DMS79 treated with DMSO at 0.1 percent for 48 hours (cell line): ENCODE results near the gene RNMT.
"Not testable (repeated sequence)": the region's sequence is repeated elsewhere in the genome, so short reads cannot be mapped to it uniquely, and the experiment has no call there.

Experiments
- DNase-seq: peaks from one replicate; lab custom pipeline; 2025; lab: John Stamatoyannopoulos, UW

The RNMT gene

DNA sequence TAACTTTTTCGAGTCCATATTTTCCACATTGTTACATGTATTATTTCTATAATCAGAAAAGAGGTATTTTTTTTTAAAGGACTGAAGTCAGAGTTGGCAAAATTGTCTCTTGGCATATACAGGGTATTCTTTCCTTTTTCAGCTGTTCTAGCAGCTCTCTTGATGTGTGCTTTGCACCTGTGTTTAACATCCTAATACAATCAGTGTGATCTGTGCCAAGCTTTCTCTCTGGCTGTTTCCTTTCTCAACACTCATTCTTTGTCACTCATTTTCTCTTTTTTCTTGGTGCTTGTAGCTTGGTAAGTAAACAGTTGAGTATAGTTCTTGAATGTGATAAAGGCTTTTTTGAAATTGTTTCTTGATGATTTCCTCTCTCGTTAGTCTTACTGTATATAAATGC lies 9.2 kb downstream of the RNMT start:
- no peak for DNase-seq

DNA sequence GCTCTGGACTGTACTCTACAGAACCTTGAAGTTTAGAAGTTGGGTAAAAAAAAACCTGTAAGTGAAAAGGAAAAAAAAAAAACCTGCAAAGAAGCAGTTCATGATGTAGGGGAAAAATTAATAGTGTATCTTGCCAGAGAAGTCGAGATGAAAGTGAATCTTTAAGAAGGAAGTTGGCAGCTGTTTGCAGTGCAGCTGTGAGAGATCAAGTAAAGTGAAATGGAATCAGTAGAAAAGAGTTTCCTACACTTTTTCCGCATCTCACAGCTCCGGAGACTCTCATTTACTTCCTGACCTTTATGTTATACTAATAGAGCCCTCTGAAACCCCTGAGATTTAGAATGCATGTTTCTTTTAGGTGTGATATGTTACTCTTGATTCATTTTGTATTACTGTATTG lies 19.2 kb downstream of the RNMT start:
- no peak for DNase-seq

DNA sequence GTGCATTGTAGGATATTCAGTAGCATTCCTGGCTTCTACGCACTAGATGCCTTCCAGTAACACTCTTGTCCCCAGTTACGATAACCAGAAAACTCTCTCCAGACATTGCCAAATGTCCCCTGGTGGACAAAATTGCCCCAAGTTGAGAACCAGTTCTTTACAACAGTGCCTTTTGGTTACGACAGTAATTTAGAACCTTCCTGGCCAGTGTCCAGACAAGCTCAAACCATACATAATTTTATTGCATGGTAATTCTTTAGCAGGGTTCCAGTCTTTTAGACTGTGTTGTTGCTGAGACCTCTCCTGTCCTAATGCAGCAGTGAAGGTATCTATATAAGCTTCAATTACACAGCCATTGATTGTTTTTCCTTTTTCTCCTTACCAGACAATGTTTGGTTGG lies 20.2 kb downstream of the RNMT start:
- DNase-seq: no peak

DNA sequence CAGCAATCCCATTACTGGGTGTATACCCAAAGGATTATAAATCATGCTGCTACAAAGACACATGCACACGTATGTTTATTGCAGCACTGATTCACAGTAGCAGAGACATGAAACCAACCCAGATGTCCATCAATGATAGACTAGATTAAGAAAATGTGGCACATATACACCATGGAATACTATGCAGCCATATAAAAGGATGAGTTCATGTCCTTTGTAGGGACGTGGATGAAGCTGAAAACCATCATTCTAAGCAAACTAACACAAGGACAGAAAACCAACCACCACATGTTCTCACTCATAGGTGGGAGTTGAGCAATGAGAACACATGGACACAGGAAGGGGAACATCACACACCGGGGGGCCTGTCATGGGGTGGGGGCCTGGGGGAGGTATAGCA lies 25.1 kb downstream of the RNMT start:
- not testable (repeated sequence) for DNase-seq

DNA sequence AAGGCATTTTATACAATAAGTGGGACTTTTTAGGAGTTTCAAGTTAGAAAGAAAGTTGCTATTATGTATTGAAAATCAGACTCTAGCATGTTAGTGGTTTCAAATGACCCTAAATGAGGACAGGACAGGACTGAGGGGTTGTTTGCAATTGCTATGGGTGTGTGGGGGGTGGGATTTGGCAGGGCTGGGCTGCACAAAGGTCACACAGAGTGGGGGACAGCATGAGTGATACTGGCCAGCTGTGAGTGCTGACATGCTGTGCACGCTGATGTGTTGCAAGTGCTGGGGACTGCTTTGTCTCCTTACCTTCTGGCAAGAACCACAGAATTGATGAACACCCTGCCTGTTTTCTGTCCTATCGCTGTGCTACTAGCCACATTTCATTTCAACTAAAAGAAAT lies 29.8 kb downstream of the RNMT start:
- DNase-seq: no peak

DNA sequence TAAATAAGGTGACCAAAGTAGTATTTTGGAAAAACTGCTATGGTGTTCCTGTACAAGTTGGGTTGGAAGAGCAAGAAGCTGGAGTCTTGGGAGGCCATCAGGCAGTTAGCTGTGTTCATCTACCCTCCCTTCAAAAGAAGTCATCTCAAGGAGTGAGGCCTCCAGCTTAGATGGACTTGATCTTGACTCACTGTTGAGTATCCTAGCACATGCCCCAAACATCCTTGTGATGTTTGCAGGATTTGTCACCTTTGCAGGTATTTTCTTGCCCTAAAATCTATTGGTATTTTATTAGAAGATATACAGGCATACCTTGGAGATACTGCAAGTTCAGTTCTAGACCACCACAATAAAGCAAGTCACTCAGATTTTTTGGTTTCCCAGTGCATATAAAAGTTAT lies 30.2 kb downstream of the RNMT start:
- DNase-seq: no peak

DNA sequence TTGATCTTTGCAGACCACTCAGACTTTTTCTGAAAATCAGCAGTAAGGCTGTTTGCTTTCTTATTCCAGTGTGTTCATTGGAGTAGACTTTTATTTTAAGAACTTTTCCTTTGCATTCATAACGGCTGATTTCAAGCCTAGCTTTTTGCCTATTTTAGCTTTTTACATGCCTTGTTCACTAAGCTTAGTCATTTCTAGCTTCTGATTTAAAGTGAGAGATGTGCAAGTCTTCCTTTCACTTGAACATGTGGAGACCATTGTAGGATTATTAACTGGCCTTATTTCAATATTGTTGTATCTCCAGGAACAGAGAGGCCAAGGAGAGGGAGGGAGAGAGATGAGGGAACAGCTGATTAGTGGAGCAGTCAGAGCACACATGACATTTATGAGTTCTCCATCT lies 32.1 kb downstream of the RNMT start:
- no peak for DNase-seq

DNA sequence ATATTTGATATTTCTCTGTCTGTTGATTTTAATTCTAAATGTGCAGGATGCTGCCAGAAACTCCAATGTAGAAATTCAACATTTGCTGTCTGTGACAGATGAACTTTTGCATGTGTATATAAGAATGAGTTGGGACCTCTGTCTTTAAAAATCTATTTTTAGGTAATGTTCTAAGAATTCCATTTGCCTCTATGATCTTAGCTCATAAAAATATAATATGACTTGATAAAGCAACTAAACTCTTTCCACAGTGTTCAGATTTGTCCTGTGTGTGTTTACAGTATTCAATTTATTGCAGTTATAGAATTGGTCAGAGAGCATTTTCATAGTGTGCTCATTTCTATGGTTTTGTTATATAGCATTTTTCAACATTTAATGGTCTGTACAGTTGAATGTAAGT lies 33.6 kb downstream of the RNMT start:
- no peak for DNase-seq

DNA sequence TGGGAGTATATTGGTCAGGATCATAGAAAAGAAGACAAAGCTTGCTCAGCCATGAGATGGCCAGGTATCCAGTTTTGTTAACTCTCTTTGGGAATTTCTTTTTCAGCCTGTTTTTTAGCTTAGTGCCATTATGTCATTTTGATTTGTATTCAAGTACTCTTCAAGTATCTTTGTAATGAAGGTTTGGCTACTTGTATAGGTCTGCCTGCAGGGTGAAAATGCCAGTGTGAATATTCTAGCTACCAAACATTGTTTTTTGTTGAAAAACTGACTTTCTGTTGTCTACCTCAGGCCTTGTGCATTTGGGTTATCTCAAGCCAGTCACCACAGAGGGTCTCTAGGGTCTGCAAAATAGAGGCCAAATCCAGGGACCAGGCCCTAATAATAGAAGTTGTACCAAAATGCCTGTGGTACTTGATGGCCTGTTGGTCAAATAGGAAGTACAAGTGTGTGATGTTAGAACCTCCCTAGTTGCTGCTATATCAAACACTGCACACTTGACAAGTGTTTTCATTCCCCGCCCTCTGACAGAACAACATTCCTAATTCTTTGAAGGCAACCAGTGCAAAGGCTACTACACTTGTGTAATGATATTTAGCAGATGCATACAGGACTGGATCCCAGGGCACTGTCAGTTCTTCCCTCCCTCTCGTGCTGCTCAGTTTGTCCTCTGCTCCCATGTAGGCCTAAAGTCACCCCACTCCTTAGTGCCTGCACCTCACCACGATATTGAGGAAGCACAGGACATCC lies 36.4 kb downstream of the RNMT start:
- DNase-seq: no peak

DNA sequence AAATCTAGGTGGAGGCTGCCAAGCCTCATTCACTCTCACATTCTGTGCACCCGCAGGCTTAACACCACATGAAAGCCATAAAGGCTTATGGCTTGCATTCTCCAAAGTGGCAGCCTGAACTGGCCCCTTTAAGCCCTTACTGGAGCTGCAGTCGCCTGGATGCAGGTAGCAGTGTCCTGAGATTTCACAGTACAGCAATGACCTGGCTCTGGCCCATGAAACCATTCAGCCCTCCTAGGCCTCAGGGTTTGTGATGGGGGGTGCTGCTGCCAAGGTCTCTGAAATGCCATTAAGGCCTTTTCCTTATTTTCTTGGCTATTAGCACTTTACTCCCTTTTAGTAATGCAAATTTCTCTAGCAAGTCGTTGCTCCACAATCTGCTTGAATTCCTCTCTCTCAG lies 48.6 kb downstream of the RNMT start:
- DNase-seq: no peak

DNA sequence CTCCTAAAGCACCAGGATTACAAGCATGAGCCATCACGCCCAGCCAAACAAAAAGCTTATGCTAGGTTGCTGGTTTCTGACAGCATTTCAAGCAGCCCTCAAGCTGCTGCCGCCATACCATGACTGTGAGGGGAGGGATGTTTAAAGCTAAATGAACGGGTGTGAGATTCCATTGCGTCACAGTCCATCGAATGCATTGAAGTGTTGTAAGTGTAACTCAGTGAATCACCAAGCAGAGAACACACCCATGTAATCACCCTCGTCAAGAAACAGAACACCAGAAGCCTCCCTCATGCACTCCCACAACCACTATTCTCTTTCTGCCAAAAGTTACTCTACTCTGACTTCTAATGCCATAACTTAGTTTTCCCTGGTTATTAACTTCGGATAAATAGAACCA lies 64.7 kb downstream of the RNMT start:
- no peak for DNase-seq

DNA sequence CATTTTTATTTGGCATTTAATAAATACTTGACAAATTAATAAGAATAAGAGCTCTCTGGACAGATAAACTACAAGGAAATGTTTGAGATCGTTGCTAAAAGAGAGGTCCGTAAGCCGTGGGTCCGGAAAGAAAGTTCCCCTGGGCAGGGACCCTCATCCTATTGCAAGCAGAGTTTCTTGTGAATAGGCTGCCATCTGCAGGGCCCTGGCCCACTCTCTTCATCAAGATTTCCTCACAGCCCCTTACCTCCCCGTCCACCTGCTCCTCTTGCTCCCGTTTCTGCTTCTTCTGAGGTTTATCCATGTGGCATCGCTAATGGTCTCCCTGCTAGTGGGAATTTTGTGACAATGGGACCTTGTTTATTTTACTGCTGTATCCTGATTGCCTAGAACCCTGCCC lies 67.3 kb downstream of the RNMT start:
- DNase-seq: no peak

DNA sequence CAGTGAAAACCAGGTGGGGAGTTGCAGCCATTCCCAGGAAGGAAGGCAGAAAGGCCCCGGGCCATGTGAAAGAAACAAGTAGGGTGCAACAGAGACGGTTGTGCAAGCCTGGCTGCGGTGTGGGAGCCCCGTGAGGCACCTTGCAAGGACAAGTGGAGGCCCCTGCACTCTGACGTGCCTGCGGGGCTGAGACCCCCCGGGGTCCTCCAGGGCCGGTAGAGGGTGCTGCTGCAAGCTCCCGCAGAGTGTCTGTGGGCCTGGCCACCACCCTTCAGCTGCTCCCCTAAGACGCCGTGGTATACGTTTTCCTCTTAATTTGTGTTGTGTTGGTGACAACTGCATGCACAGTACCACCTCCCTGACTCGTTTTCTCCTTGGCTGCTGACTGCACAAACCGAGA lies 70.0 kb downstream of the RNMT start:
- no peak for DNase-seq

DNA sequence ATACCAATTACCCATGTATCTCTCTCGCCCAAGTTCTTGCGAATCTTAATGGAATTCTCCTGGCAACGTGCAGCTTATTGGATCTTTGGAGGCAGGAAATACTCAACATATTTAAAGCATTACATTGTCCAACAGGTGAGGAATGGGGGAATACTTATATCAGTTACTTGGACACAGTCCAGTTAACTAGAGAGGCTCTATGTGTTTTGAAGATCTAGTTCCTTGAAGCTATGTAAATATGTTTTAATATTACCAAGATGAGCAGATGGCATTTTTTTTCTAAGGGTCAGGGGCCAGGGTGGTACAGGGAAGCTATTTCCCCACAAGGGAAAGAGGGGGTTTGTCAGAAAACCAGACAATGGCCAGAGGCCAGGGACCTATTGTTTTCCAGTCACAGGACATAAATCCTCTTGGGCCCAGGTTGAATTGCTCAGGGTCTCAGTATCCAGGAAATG lies 70.7 kb downstream of the RNMT start:
- peak; percentile 65 for DNase-seq

DNA sequence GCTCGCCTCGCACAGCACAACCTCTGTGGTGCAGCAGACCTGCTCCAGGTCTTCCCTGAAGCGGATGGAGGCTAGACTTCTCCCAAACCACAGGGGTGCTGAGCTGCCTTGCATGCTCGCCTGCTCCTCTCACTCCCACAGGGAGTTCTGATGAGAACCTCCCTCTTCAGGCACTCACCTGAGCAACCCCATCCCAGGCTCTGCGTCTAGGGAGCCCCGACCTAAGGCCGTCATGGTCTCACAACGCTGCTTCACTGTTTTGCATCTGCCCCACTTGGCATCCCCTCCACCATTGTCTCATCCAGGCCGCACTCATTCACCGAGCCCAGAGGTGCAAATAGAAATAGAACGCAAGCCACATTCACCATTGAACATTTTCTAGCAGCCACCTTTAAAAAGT lies 72.9 kb downstream of the RNMT start:
- DNase-seq: no peak

DNA sequence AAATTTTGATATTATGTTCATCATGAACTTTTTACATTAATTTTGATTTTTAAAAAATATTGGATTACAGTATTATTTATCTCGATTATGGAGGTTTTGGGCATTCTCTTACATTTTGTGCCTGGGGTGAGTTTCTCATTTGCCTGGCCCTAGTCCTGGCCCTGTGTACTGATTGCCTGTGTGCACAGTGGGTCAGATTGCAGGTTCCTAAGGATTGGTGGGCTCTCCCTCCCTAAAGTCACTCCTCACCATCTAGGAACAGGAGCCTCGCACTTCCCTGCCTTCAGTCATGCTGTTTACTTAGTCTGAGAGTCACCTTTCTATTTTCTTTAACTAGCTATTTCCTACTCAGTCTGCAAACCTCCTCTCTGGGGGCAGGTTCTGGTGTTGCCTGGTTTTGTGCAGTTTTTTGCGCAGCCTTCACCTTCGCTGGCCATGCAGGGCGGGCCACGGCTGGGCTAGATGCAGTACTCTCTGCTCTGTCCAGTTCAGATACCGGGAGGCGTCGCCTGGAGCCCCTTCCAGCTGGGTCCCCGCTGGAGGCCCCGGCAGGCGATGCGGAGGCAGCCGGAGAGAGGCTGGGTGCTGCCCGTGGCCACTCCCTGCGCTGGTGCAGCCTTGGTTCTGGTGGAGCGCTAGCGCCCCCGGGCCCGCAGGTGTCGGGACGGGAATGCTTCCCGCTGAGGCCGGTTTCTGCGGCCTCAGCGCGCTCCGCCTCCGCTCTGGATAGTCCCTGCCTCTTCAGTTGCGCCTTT lies 74.2 kb downstream of the RNMT start:
- peak; percentile 79 for DNase-seq

DNA sequence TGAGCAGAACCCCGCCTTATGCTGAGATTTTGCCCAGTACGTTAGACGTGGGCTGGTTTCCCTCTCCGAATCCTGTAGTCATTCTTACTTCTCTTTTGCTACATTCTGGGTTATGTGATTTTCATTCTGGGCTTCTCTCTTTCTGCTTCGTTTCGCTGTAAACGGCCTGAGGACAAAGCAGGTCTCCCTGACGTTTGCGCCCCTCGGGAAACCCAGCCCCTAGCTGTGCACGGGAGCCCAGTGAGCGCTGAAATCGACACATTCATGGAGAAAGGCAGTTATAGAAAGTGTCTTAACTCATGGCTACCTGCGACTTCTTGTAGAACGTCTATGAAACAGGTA lies 74.8 kb downstream of the RNMT start:
- no peak for DNase-seq

DNA sequence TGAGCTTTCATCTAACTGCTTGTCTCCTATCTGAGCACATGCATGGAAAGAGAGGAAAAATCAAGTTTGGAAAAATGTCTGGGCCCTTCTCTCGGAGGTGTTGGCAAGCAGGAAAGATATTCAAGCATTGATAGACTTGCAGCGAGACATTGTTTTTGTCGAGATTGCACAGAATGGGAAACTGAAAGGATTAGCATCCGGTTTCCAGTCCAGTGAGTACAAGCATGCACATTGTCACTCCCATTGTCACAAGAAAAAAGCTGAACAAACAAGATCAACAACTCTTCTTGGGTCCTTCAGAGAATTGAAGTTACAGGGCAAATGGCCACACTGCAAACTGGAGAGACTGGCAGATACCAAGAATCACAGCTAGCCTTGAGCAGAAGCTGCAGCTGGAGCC lies 77.8 kb downstream of the RNMT start:
- peak; percentile 29 for DNase-seq

DNA sequence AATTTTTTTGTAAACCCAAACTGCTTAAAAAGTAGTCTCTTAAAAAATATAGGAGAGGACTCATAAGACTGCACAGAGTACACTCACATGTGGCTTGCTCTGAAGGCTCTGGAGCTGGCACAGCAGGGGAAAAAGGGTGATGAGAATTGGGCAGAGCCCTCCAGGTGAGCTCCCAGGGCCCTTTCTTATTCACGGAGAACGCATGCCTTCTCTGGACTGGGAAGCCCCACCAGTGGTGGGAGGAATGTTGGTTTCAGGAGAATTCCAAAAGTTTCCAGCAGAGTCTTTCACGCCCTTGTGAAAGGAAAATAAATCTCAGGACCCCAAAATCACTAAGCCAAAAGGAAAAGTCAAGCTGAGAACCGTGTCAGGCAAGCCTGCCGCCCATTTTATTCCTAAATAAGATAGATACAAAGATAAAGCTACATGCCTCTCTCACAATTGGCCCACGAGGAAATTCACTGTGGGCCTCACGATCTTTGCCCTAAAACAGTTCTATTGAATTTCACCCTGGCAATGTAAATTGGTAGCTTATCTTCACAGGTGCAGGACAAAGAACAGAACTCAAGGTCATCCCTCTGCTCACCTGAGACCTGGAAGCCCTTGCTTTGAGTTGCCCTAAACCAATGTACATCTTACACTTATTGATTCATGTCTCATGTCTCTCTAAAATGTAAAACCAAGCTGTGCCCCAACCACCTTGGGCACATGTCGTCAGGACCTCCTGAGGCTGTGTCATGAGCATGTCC lies 82.0 kb downstream of the RNMT start:
- no peak for DNase-seq

DNA sequence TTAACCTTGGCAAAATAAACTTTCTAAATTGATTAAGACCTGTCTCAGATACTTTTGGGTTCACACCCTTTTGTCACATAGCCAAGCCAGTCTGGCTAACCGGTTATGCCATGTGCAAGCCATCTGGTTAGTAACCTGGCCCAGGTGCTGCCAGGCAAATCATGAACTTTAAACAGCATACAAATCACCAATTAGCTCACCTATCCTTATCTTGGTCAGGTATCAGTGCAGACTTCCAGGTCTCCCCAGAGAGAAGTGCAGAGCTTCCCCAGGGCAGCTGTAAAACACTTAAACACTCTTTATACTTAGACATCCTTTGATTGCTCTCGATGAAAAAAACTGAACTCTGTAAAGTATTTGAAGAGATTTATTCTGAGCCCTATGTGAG lies 82.6 kb downstream of the RNMT start:
- DNase-seq: no peak

DNA sequence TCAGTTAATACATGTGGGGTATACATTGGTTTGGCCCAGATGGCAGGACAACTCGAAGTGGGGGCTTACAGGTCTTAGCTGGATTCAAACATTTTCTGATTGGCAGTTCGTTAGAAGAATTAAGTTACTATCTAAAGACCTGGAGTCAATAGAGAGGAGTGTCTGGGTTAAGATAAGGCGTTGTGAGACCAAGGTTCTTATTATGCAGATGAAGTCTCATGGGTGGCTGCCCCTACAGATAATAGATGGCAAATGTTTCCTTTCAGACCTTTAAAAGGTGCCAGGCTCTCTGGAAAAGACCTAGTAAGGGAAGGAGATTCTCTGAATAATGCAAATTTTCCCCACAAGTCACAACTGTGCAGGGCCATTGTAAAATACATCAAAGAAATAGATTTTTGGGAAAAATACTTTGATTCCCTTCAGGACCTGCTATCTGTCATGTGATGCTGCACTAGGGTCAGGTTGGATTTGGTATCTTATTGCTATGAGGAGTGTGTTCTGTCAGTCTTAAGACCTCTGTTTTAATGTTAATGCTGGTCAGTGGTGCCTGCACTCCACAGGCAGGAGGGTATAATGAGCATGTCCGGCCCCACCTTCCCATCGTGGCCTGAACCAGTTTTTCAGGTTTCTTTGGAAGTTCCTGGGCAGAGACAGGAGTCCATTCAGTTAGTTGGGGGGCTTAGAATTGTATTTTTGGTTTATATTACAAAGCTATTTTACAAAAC lies 83.2 kb downstream of the RNMT start:
- no peak for DNase-seq

DNA sequence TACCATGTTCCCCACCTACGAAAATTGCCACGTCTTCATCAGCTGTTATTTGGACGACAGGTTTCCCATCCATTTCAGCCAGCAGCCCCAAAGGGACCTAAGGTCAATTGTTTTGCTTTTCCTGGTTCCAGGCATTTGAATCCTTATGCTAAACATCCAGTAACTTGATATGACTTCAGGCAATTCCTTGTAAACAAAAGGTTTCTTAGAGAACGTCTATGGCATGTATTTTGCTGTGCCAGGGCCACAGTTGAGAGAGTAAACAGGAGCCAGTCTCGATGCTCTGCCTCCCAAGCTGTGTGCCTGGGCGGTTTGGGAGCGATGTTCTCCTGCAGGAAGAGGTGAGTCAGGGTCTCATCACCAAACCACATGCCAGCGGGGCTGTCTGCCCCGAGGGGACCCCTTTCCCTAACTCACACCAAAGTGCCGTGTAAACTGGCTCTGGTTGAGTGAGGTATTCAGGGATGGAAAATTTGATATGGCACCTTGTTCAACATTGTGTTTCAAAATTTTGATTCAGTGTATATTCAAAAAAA lies 84.5 kb downstream of the RNMT start:
- DNase-seq: no peak
